Adrenal gland (tissue), 5 donors: Measurements from ENCODE around the gene PGS1.

Source experiments
- CTCF ChIP-seq, 6 experiments: fragments of 450-650 bp in 4 of 6; fragments of 200-600 bp in 2 of 6; sonication (generic) in 1 of 6; IDR thresholded peaks; 1 replicate in 5 of 6; 2 replicates in 1 of 6; pipeline versions ENCODE4 v1.5.1 to v1.8.0; 2016 to 2021; ENCODE audit warnings: antibody characterized with exemption in 6 of 6, mild to moderate bottlenecking in 2 of 6, moderate library complexity in 1 of 6
- POLR2A ChIP-seq, 2 donors: fragments of 450-650 bp; IDR thresholded peaks; one replicate each; pipeline ENCODE4 v1.6.1; 2017; ENCODE audit warnings: antibody characterized with exemption in 2 of 2, mild to moderate bottlenecking in 2 of 2, moderate library complexity in 1 of 2
- donor health status: DM: no; HTN: no; CAD: no.

DNA sequence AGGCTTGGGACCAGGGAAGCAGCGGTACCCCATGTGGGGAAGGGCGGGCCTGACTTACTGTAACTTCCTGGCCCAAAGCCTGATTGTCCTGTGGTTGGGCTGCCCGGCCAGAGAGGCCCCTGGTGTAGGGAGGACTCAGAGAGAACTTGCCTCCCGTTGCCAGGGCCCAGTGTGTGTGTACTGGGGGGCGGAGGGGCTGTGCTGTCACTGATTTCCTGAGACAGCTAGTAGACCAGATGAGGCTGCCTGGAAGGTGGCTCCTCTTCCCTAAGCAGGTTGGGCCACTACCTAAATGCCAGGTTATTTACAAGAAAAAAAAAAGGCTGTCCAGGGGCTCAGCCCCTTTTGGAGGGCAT lies 35.3 kb upstream of the PGS1 start:
- TF ChIP-seq CTCF (IDR thresholded peaks at IDR 0.05) (no peak), POLR2A (IDR thresholded peaks at IDR 0.05) (no peak)
